Measurements from ENCODE around the gene PEX19. TPM values are rescaled to one million over a fixed set of nuclear protein-coding genes. Genes with fewer than 3 reads are reported as not detected.

The PEX19 gene
- total RNA-seq, 3 donors from 2014 or later (not counting 1 experiment from before 2014, with no cell fraction given) = 41.5 to 48.8 (median 47.8) TPM

DNA sequence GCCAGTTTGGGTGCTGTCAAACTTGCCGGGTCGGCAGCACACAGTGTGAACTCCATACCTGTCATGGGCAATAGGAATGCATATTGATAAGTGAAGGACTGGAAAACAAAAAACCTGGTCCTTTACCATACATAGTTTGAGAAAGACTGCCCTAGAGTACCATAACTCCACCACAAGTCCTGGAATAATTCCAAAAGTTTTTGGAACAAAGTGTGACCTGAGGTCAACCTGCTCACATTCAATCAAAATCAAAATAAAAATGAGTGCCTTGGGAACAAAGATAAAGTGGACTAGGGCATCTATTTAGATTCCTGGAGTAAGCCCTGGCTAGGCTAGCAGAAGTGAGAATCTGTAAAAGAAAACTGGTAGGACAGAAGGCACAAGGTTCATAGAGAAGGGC lies 7.6 kb downstream of the PEX19 start:
- H3K9me3 Mint-ChIP-seq = no peaks in the 10 kb centered on the region
- H3K27ac Mint-ChIP-seq = no peak overlapping the region
- DNase-seq = no peak
- WGBS (ENCODE audit: insufficient coverage) = 100% methylated on average over 2 of the region's 2 CpGs
- no peaks in the 10 kb centered on the region for H3K27me3 ChIP-seq (ENCODE audit: control insufficient read depth, insufficient read depth, low read length)
- ATAC-seq = no peak
- no peak overlapping the region for H3K27ac ChIP-seq (ENCODE audit: low read length)
- H3K4me1 Mint-ChIP-seq = no peaks in the 10 kb centered on the region
- no peaks in the 10 kb centered on the region for H3K9me3 ChIP-seq (ENCODE audit: control insufficient read depth, insufficient read depth, low read length)
- intact Hi-C loops (cut with micrococcal nuclease) = no loop called here
- H3K27me3 Mint-ChIP-seq (ENCODE audit: low read depth in 2 of 2) = no peaks in the 10 kb centered on the region
- H3K36me3 Mint-ChIP-seq = peaks cover 13% of the 10 kb centered on the region
- peaks cover 52% of the 10 kb centered on the region for H3K36me3 ChIP-seq (ENCODE audit: control insufficient read depth, insufficient read depth, low read length)
- H3K4me3 Mint-ChIP-seq = no peak overlapping the region
- TF ChIP-seq, protein P1, sequence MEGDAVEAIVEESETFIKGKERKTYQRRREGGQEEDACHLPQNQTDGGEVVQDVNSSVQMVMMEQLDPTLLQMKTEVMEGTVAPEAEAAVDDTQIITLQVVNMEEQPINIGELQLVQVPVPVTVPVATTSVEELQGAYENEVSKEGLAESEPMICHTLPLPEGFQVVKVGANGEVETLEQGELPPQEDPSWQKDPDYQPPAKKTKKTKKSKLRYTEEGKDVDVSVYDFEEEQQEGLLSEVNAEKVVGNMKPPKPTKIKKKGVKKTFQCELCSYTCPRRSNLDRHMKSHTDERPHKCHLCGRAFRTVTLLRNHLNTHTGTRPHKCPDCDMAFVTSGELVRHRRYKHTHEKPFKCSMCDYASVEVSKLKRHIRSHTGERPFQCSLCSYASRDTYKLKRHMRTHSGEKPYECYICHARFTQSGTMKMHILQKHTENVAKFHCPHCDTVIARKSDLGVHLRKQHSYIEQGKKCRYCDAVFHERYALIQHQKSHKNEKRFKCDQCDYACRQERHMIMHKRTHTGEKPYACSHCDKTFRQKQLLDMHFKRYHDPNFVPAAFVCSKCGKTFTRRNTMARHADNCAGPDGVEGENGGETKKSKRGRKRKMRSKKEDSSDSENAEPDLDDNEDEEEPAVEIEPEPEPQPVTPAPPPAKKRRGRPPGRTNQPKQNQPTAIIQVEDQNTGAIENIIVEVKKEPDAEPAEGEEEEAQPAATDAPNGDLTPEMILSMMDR (IDR thresholded peaks at IDR 0.05) = no peak
- H3K4me1 ChIP-seq (ENCODE audit: control insufficient read depth, insufficient read depth, low read length) = no peaks in the 10 kb centered on the region
- H3K4me3 ChIP-seq (ENCODE audit: low read length) = no peak overlapping the region

DNA sequence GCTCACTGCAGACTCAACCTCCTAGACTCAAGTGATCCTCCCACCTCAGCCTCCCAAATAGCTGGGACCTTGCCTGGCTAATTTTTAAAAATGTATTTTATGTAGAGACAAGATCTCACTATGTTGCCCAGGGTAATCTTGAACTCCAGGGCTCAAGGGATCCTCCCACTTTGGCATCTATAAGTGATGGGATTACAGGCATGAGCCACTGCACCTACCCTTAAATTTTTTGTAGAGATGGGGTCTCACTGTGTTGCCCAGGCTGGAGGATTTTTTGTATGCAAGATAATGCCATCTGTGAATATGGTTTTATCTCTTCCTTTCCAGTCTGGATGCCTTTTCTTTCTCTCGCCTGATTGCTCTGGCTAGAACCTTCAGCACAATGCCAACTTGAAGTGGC lies 13.9 kb downstream of the PEX19 start:
- Histone ChIP-seq H3K27me3 (ENCODE audit: control insufficient read depth, insufficient read depth, low read length) (no peaks in the 10 kb centered on the region), H3K27ac (ENCODE audit: low read length) (no peak overlapping the region), H3K9me3 (ENCODE audit: control insufficient read depth, insufficient read depth, low read length) (no peaks in the 10 kb centered on the region), H3K4me1 (ENCODE audit: control insufficient read depth, insufficient read depth, low read length) (no peaks in the 10 kb centered on the region), H3K36me3 (ENCODE audit: control insufficient read depth, insufficient read depth, low read length) (no peaks in the 10 kb centered on the region), H3K4me3 (ENCODE audit: low read length) (no peak overlapping the region)
- H3K9me3 Mint-ChIP-seq = no peaks in the 10 kb centered on the region
- intact Hi-C loops (cut with micrococcal nuclease) = no loop called here
- H3K36me3 Mint-ChIP-seq = no peaks in the 10 kb centered on the region
- no peak overlapping the region for H3K4me3 Mint-ChIP-seq
- peaks cover 0 to 4% of the 10 kb centered on the region in 2 donors for H3K27me3 Mint-ChIP-seq (ENCODE audit: low read depth in 2 of 2)
- no peak for DNase-seq
- no peak for ATAC-seq
- H3K27ac Mint-ChIP-seq = no peak overlapping the region
- TF ChIP-seq, protein P1 (IDR thresholded peaks at IDR 0.05) = no peak
- no peaks in the 10 kb centered on the region for H3K4me1 Mint-ChIP-seq
- 83% methylated on average over 1 of the region's 1 CpG for WGBS (ENCODE audit: insufficient coverage)

DNA sequence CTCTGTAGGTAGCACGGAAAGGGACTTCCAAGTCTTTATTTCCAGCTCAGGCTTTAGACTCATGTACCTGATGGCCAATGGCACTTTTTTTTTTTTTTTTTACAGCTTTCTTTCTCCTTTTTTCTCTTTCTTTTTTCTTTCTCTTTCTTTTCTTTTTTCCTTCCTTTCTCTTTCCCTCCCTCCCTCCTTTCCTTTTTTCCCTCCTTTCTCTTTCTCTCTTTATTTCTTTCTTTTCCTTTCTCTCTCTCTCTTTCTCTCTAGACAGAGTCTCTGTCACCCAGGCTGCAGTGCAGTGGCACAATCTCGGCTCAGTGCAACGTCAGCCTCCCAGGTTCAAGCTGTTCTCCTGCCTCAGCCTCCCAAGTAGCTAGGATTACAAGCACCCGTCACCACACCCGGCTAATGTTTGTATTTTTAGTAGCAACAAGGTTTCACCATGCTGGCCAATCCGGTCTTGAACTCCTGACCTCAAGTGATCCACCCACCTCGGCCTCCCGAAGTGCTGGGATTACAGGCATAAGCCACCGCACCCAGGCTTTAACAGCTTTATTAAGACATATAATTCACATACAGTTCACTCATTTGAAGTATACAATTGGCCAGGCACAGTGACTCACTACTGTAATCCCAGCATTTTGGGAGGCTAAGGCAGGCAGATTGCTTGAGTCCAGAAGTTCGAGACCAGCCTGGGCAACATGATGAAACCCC lies 17.5 kb downstream of the PEX19 start:
- no peaks in the 10 kb centered on the region for H3K36me3 Mint-ChIP-seq
- H3K4me3 ChIP-seq (ENCODE audit: low read length) = no peak overlapping the region
- ATAC-seq (no peak), DNase-seq (no peak)
- H3K27ac ChIP-seq (ENCODE audit: low read length) = no peak overlapping the region
- peaks cover 0 to 1% of the 10 kb centered on the region in 2 donors for H3K4me1 Mint-ChIP-seq
- H3K9me3 Mint-ChIP-seq = no peaks in the 10 kb centered on the region
- H3K27ac Mint-ChIP-seq = no peak overlapping the region
- intact Hi-C loops (cut with micrococcal nuclease) = no loop called here
- H3K27me3 Mint-ChIP-seq (ENCODE audit: low read depth in 2 of 2) = peaks cover 0 to 4% of the 10 kb centered on the region in 2 donors
- TF ChIP-seq, protein P1 (IDR thresholded peaks at IDR 0.05) = no peak
- H3K9me3 ChIP-seq (ENCODE audit: control insufficient read depth, insufficient read depth, low read length) = no peaks in the 10 kb centered on the region
- H3K27me3 ChIP-seq (ENCODE audit: control insufficient read depth, insufficient read depth, low read length) = no peaks in the 10 kb centered on the region
- H3K36me3 ChIP-seq (ENCODE audit: control insufficient read depth, insufficient read depth, low read length) = no peaks in the 10 kb centered on the region
- peaks cover 9% of the 10 kb centered on the region for H3K4me1 ChIP-seq (ENCODE audit: control insufficient read depth, insufficient read depth, low read length)
- WGBS (ENCODE audit: insufficient coverage) = 88% methylated on average over 9 of the region's 10 CpGs
- no peak overlapping the region for H3K4me3 Mint-ChIP-seq
